ENCODE data around the gene TCF7L2.

The TCF7L2 gene

DNA sequence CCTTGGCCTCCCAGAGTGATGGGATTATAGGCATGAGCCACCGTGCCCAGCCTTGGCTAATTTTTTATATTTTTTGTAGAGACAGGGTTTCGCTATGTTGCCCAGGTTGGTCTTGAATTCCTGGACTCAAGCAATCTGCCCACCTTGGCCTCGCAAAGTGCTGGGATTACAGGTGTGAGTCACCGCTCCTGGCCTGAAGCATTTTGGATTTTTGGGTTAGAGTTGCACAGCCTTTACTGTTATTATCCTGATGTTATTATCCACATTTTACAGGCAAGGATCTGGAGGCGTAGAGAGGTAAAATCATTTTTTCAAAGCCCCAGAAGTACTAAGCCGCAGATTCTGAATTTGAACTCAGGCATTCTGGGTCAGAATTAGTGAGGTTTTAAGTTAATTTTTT, 75.4 kb downstream of the TCF7L2 start:
- no peak for DNase-seq

DNA sequence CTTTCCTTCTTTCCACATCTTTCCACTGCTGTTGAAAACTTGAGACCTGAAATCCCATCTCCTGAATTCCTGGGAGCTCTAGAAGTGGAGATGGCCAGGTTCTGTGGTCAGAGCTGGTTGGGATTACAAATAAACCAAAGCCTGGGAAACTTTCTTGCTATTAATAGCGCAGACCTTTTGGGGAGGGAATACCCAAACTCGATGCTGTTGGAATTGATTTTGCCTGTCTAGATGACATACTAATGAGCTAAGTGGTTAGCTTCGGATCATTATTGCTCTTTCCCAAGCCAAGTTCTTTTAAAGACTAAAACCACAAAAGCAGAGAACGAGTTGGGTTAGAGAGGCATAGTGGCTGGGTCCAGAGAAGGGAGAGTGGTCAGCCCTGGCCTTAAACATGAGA, 76.6 kb downstream of the TCF7L2 start:
- DNase-seq: no peak

DNA sequence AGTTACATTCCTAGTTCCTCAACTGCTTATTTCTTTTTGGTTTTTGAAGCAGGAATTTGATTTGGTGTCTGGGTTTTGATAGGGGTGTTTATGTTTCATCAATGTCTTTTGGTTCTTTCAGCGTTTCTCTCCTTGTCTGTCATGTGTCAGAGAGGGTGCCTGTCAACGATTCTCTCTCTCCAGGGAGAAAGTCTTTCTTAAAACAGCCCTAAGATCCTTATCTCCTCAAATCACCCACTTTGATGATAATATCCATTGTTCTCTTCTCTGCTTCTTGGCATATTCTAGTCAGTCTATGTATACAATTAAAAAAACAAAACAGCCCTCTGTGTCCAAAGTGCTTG, 77.2 kb downstream of the TCF7L2 start:
- DNase-seq: no peak

DNA sequence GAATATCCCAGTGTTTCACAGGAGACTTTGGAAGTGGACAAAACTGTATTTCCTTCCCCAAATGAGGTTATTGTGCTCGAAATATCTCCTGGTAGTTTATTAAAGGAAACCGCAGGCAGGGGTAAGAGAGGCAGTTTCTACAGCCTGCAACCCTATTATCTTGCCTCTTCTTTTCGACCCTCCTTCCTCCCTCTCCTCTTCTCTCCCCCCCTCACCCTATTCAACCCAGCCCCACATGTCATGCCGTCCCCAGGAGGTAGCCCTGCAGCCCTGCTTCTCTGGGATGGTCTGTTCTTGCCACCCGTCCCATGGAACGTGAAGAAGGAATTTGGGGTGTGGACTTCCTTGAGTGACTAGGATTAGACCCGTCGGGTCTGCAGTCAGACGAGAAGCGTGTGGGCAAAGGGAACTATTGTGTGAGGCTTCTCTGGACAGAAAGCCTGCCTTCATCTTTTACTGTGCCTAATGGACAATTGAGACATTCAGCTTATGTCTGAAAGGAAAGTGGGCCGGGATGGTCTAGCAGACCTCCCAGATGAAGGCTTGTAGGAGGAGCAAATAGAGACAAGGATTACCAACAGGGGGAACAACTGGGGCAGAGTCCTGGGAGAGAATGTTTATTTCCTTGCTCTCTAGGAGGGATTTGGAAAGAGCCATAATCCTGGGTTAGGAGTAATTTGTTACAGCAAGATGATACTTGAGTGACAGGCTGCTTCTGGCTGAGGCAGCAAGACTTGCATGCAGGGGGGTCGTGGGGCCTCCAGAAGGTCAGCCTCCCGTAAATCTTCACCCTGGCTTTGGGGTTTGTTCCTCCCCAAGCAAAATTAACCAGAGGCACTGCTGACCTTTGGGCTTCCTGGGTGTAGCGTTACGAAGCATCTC, 77.8 kb downstream of the TCF7L2 start:
- no peak for DNase-seq

DNA sequence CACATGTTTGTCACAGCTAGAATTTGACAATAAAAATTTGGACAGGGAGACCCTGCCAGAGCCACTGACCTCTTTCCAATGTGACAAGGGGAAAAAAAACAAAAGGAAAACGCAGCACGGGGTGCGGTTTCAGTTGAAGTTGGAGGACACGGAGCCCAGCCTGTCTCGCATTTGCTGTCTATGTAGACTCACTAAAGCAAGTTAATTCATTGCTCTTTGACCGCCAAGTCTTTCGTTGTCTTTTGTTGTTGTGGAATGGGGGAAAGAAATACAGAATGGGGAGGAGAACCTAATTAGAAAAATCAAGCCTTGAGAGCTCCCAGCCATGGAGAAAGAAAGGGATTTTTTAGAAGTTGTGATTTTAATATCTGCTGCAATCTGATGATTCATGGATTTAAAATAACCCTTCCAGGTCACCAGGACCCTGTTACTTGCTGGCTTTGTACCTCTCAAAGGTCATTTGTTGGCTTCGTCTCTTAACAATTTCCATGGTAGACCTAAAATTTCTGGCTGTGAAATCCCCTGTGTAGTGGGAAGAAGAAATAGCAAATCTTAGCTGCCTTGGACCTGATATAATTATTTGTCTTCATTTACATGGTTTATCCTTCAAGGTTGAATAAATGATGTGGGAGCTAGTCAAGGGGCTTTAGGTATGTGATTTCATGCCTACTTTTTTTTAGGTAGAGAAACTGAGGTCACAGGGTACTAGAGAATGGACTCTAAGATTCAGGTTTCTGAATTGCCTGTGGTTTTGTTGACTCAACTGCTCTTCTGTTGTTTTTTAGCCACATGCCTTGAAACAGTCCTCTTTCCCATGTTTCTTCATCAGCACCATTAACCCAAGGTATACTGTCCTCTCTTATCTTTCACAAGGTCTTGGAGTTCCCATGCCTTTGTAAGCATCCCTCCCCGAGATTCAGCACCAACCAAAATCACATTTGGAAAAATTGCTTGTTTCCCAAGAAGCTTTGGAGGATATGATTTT, 78.7 kb downstream of the TCF7L2 start:
- no peak for DNase-seq

DNA sequence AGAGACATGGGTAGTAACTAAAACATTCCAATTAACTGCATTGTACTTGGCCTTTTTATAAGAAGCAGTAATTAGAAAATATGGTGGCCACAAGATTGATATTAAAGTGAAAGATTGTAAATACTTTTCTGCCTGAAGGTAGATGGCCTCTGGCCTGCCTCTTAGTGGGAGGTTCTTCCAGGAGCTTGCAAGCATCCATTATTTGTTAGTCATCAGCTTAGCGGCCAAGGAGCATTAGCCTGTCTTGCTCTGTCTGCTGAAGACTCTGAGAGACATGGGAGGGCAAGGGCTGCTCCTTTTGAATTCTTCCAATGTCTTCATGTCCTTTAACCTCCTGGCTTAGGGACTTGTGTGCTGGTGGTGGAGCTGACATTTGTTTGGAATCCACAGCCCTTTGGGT, 80.4 kb downstream of the TCF7L2 start:
- no peak for DNase-seq

DNA sequence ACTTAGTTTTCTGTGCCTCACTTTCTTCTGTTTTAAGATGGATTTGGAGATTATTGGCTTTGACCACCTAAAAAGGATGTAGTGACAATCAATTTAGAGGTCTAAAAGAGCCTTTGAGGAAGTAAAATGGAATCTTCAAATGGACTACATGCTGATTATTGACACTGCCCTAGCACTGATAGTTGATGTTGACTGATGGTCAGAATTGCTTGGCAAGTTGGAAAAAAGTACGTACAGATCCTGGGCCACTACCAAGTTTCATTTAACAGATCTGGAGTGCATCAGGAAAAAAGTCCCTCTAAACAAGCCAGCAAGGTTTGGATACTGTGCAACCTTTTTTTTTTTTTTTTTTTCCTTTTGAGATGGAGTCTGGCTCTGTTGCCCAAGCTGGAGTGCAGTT, 81.1 kb downstream of the TCF7L2 start:
- DNase-seq: no peak

DNA sequence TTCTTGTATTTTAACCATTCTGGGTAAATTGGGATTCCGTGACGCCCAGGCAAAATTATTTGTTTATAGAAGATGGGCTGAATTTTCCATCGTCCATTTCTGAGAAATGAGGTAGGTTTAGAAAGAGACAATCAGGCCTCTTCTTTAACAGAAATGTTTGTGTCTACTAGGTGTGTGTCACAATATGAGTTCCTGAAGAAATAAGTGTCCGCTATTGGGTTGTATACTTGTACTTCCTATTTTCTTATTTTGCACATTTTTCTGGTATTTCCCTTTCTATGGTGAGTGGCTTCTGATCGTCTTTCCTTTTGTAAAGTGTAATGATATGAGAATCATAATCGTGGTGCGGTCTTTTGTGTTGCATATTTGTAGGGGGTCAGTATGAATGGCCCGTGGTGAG, 83.9 kb downstream of the TCF7L2 start:
- no peak for DNase-seq

DNA sequence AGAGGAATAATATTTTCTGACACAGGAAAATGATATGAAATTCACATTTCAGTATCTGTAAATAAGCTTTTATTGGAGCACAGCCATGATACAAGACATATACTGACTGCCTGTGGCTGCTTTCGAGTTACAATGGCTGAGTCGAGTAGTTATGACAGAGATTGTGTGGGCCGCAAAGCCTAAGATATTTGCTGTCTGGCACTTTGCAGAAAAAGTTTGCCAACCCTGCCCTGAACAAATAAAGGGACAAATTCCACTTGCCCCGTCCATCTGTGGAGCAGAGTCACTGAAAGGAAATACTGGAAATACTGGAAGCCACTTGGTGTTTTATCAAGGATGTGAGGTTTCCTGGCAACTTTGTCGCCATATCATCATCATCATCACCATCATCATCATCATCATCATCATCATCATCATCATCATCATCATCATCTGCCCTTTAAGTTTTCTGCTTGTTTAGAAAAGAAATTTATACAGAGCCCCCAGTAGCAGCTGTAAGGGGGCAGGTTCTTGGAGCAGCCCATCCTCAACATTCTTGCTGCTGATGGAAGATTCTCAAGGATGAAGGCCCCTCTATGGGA, 85.8 kb downstream of the TCF7L2 start:
- no peak for DNase-seq

DNA sequence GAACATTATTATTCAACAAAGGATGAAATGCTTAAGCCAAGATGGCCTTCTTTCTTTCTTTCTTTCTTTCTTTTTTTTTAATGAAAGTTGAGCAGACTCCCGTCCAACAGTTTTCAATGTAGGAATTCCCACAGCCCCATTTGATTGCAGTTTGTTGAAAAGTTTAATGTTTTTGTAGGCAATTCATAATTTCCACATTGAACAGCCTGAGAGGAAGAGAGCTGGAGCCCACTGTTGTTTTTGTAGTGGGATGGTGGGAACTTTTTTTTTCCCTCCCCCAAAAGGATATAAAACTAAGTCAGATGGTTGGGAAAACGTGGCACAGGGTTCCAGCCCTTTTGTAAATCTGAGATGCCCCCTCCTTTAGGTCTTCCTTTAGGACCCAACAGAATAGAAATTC, 86.6 kb downstream of the TCF7L2 start:
- DNase-seq: no peak

DNA sequence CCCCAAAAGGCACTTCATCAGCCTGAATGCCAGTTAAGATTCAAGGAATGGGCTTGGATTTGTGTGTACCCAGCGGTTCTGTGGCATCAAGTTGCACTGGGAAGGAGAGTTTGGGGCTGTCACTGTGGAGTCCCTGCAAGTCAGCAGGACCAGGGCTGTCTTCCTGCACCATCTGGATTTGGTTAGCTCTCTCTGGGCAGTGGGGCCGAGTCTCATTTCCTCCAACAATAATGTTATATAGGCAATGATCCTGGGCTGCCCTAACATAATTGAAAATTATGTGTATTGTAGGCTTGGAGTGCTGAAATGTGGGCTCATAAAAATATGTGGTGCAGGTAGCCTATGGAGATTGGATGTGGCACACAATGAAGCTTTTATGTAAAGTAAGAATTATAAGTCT, 87.2 kb downstream of the TCF7L2 start:
- DNase-seq: no peak

DNA sequence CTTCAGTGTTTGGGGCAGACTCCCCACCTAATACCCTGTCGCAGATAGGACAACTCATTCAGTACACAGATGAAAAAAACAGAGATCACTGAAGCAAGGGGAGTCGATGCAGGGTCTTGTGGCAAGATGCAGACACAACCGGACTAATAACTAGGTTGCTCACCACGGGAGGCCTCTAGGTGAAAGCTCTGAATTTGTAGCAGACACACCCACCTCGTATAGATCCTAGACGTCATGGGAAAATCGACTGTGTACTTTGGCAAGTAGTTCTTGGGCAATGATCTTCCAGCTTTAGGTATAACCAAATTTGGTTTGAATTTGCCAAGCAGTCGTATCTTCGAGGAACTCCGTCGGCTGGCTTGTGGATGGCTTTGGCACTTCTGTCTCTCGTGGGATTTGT, 88.1 kb downstream of the TCF7L2 start:
- DNase-seq: no peak

DNA sequence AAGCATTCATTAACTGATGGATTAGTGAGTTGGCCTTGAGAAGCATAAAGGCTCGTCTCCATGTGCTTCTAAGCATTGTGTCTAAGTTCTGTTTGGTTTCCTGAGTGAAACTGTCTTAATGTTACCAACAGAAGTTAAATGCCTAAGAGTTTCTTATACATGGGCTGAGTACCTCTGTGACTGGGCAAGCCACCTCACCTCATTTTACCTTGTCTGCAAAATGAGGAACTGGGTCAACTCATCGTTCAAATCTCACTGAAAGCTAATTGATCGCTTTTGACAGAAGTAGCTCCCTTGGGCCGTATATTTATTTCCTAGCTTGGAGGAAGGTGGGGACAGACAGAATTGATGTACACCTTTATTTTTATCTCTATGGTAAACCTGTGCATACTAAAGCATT, 88.9 kb downstream of the TCF7L2 start:
- DNase-seq: no peak

DNA sequence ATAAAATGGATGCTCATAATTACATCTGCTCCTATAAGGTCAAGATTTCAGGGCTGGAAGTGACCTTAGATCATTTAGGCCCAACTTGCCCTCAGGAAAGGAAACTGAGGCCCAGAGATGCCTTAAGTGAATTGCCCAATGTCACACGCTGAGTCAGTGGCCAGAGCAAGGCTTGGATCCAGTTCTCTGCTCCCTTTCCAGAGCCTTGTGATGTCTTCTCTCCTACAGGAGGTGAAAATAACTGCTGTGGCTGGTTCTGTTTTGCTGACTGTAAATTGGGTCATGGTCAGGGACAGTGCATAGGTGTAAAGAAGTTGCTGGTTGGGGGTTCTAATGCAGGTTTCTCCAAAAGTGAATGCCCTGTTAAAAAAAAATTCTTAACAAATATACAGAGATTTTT, 91.3 kb downstream of the TCF7L2 start:
- DNase-seq: no peak

DNA sequence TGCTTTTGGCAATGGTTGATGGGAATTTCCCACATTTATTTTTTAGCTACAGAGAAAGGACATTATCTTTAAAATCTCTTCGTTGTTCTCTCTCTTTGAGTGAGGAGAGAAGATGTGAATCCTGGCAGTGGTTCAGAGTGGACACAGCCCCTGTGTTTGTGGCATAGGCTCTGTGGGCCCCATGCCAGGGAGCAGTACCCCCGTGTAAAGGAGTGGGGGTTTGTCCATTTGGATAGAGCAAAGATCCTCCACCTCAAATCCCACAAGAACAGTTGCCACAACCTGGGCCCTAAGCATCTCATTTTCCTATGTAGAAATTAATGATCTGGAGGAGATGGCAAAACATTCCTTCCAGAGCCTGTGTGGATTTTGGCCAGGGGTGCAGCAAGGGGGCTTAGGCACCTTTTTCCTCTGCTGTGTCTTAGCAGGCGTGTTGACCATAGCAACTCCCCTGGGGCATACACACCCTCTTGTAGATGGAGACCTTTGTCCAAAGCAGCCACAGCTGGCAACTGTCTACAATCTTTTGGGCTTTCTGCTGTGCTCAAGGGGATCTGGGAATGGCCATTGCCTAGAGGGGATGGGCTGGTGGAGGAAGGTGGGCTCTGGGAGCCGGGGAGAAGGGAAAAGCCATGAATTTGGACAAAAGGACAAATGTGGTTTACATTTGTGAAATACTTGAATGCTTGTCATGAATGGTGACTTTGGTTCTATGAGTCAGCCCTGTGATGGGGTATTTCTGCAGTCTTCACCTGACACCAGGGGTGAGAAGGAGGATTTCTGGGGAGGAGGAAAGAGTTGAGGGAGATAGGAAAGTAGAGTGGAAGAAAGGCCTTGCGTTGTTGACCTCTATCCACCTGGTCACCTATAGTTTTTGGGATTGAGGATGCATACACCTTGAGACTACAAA, 92.0 kb downstream of the TCF7L2 start:
- DNase-seq: no peak

DNA sequence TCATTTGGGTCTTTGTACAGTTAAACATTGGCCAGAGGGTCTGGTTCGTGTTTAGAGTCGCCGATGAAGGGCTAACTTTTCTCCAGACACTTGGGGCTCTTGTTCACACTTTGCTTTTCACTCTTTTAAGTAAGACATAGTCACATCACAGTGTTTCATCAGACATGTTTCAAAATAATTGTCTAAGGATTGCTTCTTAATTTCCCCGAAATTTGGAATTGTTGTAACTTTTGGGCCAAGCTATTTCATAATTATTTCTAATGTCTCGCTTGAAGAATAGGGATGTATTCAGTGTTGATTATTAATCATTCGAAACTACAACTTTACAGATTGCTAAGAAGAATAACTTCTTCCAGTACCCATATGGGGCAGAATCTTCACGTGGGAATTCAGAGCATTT, 92.8 kb downstream of the TCF7L2 start:
- DNase-seq: no peak

DNA sequence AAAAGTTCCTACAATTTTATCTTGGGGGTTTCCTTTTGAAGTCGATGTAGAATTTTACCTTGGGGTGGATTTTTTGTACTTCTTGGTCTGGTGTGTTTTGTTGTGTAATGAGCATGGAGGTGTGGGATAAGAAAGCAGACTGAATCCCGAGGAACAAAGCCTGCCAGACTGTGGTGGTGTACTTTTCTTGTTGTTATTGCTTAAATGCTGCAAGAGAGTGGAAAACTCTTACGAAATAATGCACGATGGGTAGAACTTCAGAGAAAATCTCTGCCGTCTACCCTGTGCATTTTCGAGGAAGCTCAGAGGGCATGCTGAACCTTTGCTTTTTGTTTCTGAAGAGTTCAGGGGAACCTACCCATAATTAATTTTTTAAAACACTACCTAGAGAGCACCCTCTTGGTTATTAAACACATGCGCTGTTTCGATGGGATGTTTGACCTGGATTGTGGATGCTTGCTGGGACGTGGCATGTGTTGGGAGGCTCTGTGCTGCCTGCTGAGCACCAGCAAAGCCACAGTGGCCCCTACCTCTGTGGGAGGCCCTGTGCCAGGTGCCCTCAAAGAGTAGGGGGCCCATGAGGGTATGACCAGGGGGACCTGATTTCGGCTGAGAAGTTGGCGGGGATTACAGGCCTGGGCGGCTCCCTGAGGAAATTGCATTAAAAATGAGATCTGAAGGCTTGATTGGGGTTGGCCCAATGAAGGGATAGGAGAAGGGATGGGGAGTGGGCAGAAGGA, 94.1 kb downstream of the TCF7L2 start:
- no peak for DNase-seq

DNA sequence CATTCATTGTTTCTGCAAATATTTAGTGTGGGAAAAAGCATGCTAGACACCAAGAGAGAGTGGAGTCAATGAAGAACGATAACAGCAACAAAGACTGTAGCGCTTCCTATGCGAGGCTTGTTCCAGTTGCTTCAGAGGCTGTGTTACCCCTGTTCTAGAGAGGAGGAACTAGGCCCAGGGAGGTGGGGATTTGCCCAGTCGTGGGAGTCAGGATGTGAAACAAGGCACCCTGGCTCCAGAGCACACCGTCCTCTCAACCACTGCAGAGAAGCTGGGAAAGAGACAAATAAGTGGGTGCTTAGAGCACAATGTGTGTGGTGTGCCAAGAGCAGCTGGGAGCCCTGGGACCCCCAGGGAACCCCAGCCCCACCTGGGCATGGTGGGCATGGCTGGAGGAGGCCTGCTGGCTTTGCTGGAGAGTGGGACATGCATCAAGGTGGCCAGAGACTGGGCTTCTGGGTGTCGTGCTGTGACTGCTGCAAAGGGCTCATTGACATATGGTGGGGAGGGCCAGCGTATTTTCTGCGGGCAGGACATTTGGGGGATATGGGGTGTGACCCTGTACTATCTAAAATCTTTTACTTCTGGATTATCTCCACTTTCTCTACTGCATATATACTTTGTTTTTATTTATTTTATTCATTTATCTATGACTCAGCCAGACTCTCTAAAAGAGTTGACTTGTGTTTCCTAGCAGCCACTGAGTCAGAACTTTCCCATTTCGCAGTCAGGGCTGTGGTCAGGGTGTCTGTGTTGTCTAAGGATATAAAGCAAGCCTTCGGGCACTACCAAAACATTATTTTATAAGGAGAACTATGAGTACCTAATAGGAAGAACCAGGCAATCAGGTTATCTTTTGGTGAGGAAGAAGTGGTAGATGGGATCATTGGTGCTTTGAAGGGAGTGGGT, 95.4 kb downstream of the TCF7L2 start:
- DNase-seq: no peak

DNA sequence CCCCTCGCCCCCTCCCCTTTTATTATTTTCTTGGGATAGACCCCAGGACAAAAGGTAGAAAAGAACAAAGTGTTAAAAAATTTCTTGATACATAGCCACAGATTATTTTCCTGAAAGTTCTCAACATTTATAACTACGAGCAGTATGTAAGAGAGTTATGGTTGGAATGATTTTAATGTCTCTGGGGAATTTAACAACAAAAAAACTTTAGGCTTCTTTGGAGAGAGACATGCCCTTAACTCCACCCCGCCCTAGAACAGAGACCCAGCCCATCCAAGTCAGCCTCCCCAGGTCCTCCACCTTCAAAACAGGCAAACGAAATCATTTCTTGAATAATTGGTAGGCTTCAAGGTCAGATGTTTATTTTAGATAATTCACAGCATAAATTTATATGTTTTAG, 97.1 kb downstream of the TCF7L2 start:
- DNase-seq: no peak

DNA sequence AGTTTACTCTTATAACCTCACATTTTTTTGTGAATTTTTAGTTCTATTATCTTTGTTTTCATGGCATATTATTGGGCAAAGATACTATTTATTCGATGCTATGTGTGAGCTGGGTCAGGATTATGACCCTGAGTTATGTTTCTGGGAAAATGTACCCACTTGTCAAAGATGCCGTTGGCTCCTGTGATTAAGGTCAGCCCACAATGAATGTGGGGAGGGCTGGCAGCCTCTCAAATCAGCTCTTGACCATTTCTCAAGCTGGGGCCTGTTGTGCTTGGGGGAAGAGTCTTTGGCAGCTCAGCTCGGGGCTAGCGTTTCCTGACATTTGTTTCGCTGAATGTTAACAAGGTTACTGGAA, 97.5 kb downstream of the TCF7L2 start:
- DNase-seq: no peak
